ENCODE data around the gene MARCHF9.

The MARCHF9 gene

DNA sequence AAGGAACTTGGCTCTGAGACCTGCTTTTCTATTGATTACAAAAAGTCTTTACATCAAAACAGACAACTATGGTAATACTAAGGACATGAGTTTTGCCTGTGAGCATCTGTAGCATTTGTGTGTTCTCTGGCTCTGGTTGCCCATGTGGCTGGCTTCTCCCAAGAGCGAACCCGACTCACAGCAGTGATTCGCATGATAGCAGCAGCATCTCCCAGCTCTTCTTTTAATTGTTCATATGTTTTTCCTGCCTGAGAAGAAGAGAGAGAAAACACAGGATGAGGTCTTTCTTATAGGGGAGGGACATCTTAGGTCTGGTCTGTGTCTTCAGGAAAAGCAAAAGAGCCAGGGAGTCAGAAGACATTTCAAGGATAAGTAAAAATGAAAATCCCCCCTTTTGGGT lies 46.1 kb downstream of the MARCHF9 start:
- DNase-seq (ENCODE audit: low read depth) = no peak

DNA sequence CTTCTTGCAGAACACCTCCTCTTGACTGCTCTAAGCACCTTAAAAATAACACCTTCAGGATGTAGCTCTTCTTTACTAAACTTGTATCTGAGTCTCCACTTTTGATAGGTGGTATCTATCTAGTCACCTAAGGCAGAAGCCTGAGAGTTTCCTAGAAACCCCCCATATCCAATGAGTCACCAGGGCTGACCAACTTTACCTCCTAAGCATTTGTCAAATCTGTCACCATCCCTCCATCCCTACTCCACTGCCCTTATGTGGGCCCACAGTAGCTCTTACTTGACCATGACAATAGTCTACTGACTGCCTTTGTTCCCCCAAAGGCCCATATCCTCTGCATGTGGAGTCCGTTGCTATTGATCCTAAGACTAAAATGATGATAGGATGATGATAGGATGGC lies 47.7 kb downstream of the MARCHF9 start:
- DNase-seq (ENCODE audit: low read depth) = no peak

DNA sequence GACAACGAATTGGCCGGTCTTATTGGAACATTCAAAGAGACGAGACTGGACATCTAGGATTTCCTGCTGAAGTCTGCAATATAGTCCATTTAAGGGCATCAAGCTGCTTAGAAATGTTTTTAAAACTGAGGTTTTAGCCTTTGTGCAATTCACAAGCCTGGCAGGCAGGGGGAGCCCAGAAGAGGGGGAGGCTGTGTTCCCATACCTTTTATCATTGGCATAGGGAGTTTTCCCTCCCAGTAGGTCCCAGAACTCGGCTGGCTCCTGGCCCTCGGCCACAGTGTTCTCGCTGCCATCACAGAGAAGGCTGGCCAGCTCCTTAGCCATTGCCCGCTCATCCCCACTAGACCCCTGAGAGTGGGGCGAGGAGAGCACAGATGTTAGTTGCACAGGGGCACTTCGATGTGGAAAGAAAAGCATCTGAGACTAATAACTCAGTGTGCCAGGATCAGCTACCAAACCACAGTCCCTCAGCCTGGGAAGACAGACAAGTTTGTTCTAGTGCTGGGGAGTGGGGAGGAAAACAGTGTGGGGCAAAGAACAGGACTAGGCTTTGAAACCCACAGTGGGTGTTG lies 48.5 kb downstream of the MARCHF9 start:
- DNase-seq (ENCODE audit: low read depth) = peak; percentile 43

DNA sequence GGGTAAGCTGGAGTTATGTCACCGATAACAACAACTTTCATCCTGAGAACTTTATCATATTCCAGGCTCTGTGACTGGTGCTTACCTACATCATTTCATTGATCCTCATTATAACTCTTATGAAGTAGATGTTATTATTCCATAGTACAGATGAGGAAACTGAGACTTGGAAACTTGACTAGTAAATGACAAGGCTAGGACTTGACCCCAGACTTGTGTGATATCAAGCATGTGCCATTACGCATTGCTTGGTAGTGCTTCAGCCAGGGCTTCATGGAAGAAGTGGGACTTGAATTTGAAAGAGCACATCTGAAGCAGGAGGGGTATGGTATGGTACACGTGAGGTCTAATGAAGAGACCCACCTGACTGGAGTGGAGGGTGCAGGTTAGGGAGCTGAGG lies 51.8 kb downstream of the MARCHF9 start:
- DNase-seq (ENCODE audit: low read depth) = no peak

DNA sequence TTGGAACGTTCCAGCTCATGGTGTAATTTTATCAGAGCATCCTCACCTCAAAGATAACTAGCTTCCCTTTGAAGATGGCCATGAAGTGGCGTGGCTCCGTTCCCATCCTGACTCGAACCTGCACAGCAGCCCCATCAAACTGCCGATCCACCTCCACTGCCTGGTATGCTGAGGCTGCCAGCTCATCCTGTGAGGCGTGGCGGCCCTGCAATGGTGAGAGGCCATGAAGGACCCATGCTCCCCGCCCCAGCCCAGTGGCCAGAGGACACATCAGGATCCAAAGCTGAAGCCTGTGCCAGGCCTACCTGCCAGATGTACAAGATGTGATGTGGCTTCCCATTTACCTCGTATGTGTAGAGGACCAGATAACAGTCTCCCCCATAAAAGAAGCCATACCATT lies 52.4 kb downstream of the MARCHF9 start:
- DNase-seq (ENCODE audit: low read depth) = no peak

DNA sequence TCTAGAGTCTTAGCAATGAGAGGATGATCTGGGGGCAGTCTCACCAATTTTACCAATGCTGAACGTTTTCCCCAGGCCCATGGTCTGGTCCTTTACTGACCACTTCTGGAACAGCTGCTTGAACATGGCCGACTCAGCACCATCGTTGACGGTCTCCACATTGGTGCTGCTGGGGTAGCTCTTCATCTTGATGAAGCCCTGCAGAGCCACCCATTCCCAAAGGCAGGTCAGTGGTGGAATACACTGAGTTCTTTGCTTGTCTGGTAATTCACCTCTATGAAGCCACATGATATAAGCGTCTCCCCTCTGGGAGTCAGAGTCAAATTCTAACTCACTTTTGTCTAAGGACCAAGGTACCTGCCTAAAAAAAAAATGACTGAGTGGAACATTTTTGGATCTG lies 53.4 kb downstream of the MARCHF9 start:
- no peak for DNase-seq (ENCODE audit: low read depth)

DNA sequence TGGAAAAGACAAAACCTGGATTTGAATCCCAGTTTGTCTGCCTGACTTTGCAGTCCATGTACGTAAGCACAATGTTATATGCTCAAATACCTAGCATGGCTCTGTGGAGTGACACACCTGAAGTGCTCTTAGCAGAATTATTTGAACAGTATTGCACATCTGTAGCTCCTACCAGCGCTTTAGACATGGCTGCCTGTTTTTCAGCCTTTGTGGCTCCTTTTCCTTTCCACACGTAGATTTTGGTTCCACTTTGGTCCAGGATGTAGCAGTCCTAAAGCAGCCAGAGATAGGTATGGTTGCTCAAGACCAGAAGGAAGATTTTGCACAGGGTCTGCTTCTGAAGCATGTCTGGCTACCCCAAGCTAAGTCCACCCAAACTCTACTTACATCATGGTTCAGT lies 54.5 kb downstream of the MARCHF9 start:
- no peak for DNase-seq (ENCODE audit: low read depth)

Data from amniotic epithelial cell (primary cell).